Measurements from ENCODE around the gene RTN1.

Gene RTN1

GRCh38 chr14:59787045-59787674 is 83.4 kb downstream of the RTN1 start:
- DNase-seq = no peak

- no peak for DNase-seq
These were observed 84.9 kb downstream of the RTN1 start for GRCh38 chr14:59785629-59786028.

- DNase-seq = no peak
These were observed 87.8 kb downstream of the RTN1 start for GRCh38 chr14:59782760-59783159.

GRCh38 chr14:59777006-59777579 is 93.5 kb downstream of the RTN1 start:
- DNase-seq = no peak

- DNase-seq = no peak
These were observed 94.1 kb downstream of the RTN1 start for GRCh38 chr14:59776468-59776867.

- DNase-seq = no peak
These were observed 98.3 kb downstream of the RTN1 start for GRCh38 chr14:59772233-59772632.

- DNase-seq = no peak
These were observed 99.0 kb downstream of the RTN1 start for GRCh38 chr14:59771577-59771976.

- no peak for DNase-seq
These were observed 101.0 kb downstream of the RTN1 start for GRCh38 chr14:59769586-59769985.

GRCh38 chr14:59768855-59769375 is 101.7 kb downstream of the RTN1 start:
- no peak for DNase-seq

GRCh38 chr14:59761851-59762250 is 108.7 kb downstream of the RTN1 start:
- DNase-seq = no peak

GRCh38 chr14:59755409-59756135 is 115.0 kb downstream of the RTN1 start:
- no peak for DNase-seq

GRCh38 chr14:59754256-59754655 is 116.3 kb downstream of the RTN1 start:
- DNase-seq = no peak

GRCh38 chr14:59753512-59753911 is 117.1 kb downstream of the RTN1 start:
- DNase-seq = no peak

GRCh38 chr14:59751578-59751977 is 119.0 kb downstream of the RTN1 start:
- DNase-seq = no peak

GRCh38 chr14:59739794-59740193 is 130.8 kb downstream of the RTN1 start:
- no peak for DNase-seq

- DNase-seq = no peak
These were observed 142.3 kb downstream of the RTN1 start for GRCh38 chr14:59728304-59728703.

- no peak for DNase-seq
These were observed 143.4 kb downstream of the RTN1 start for GRCh38 chr14:59727073-59727661.

GRCh38 chr14:59711080-59711479 is 159.5 kb downstream of the RTN1 start:
- DNase-seq = no peak

- DNase-seq = no peak
These were observed 162.6 kb downstream of the RTN1 start for GRCh38 chr14:59707778-59708561.

GRCh38 chr14:59705866-59706265 is 164.7 kb downstream of the RTN1 start:
- DNase-seq = no peak

GRCh38 chr14:59705245-59705644 is 165.3 kb downstream of the RTN1 start:
- no peak for DNase-seq

- DNase-seq = no peak
These were observed 166.4 kb downstream of the RTN1 start for GRCh38 chr14:59704054-59704645.

GRCh38 chr14:59699442-59699841 is 171.1 kb downstream of the RTN1 start:
- no peak for DNase-seq
